Measurements from ENCODE around the gene GCNT1.
"Not testable (repeated sequence)": the region's sequence is repeated elsewhere in the genome, so short reads cannot be mapped to it uniquely, and the experiment has no call there.

Gene GCNT1

DNA sequence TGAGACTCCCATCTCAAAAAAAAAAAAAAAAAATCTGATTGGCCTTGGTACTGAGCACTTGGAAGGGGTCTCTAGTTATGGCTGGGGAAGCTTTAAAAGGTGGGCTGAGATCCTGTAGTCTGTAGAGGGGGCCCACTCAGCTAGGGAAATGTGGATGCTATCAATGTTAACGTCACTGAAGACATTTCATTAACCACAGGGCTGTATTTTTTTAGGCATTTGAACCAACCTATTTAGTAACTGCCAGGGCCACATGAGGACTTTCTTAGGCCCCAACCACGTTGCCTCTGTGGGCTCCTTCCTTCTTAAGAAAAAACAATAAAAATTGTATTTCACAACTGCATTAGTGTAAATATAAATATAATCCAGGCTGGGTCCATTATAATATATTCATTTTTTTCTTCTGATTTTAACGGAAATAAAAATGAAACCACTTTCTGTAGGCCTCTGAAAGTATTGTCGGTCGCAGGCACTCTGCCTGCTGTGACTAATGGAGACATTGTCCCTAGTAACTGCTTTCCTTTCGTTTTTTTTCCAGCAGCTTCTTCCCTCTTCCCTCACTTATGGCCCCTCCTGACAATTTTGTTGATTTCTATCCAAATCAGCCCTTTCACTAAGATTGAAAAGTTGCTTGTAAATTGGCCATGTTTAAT, 71.6 kb downstream of the GCNT1 start:
- Histone ChIP-seq H3K4me3 (ENCODE audit: low read length in 2 of 2) (no peak overlapping the region), H3K4me1 (ENCODE audit: control insufficient read depth in 2 of 2, insufficient read depth in 2 of 2, low read length in 2 of 2) (no peaks in the 10 kb centered on the region), H3K36me3 (ENCODE audit: control insufficient read depth in 2 of 2, insufficient read depth in 2 of 2, low read length in 2 of 2) (no peaks in the 10 kb centered on the region), H3K27ac (ENCODE audit: low read depth in 2 of 2, low read length in 2 of 2) (no peak overlapping the region), H3K9ac (ENCODE audit: low read depth in 1 of 2, low read length in 2 of 2) (no peak overlapping the region), H3K27me3 (ENCODE audit: control insufficient read depth in 2 of 2, insufficient read depth in 2 of 2, low read length in 2 of 2) (no peaks in the 10 kb centered on the region), H3K9me3 (ENCODE audit: control insufficient read depth in 2 of 2, low read length in 2 of 2) (no peaks in the 10 kb centered on the region)

DNA sequence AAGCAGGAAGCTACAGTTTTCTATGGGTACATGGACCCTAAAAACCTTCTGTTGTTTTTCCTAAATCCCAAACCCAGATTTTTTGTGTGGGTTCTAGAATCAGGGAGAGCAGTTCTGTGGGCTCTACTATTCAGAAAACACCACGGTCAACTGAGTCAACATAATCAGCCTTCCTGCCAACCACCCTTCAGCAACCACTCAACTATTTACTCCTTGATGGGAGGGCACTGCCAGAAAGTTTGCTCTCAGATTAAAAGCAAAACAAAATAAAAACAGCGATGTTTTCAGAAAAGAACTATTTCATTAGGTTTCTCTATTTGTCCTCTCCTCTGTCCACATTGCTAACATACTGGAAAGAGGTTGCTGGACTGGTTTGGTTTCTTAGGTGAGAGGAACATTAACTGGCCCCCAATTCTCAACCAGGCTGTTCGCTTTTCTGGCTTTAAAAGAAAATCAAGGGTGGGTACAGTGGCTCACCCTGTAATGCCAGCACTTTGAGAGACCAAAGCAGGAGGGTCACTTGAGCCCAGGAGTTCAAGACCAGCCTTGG, 72.3 kb downstream of the GCNT1 start:
- Histone ChIP-seq H3K4me1 (ENCODE audit: control insufficient read depth in 2 of 2, insufficient read depth in 2 of 2, low read length in 2 of 2) (no peaks in the 10 kb centered on the region), H3K27ac (ENCODE audit: low read depth in 2 of 2, low read length in 2 of 2) (no peak overlapping the region), H3K9ac (ENCODE audit: low read depth in 1 of 2, low read length in 2 of 2) (no peak overlapping the region), H3K27me3 (ENCODE audit: control insufficient read depth in 2 of 2, insufficient read depth in 2 of 2, low read length in 2 of 2) (no peaks in the 10 kb centered on the region), H3K36me3 (ENCODE audit: control insufficient read depth in 2 of 2, insufficient read depth in 2 of 2, low read length in 2 of 2) (no peaks in the 10 kb centered on the region), H3K4me3 (ENCODE audit: low read length in 2 of 2) (no peak overlapping the region), H3K9me3 (ENCODE audit: control insufficient read depth in 2 of 2, low read length in 2 of 2) (no peaks in the 10 kb centered on the region)

DNA sequence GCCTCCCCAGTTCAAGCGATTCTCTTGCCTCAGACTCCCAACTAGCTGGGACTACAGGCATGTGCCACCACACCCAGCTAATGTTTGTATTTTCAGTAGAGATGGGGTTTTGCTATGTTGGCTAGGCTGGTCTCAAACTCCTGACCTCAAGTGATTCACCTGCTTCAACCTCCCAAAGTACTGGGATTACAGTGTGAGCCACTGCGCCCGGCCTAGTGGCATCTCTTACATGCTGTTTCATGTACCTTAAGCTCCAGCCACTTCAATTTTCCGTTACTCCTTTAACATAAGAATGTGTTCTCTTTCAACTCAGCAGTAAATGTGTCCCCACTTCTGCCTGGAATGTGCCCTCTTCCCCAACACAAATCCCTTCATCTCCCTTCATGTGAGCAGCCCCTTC, 73.9 kb downstream of the GCNT1 start:
- H3K27ac ChIP-seq (ENCODE audit: low read depth in 2 of 2, low read length in 2 of 2); H3K36me3 ChIP-seq (ENCODE audit: control insufficient read depth in 2 of 2, insufficient read depth in 2 of 2, low read length in 2 of 2): not testable (repeated sequence)

DNA sequence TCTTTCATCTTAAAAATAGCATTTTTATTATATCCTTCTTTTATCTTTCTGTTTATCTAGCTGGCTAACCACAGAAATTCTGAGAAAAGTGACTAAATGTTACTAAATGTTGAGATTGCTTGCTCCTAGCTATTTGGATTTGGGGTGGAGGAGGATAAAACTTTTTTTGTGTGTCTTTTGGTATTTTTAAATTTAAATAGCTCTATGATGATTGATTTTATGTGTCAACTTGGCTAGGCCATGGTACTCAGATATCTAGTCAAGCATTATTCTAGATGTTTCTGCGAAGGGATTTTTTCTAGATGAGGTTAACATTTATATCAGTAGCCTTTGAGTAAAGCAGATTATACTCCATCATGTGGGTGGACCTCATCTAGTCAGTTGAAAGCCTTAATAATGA, 75.0 kb downstream of the GCNT1 start:
- no peaks in the 10 kb centered on the region for H3K9me3 ChIP-seq (ENCODE audit: control insufficient read depth in 2 of 2, low read length in 2 of 2)
- no peak overlapping the region for H3K27ac ChIP-seq (ENCODE audit: low read depth in 2 of 2, low read length in 2 of 2)
- no peaks in the 10 kb centered on the region for H3K27me3 ChIP-seq (ENCODE audit: control insufficient read depth in 2 of 2, insufficient read depth in 2 of 2, low read length in 2 of 2)
- H3K36me3 ChIP-seq (ENCODE audit: control insufficient read depth in 2 of 2, insufficient read depth in 2 of 2, low read length in 2 of 2): no peaks in the 10 kb centered on the region
- no peak overlapping the region for H3K4me3 ChIP-seq (ENCODE audit: low read length in 2 of 2)
- H3K9ac ChIP-seq (ENCODE audit: low read depth in 1 of 2, low read length in 2 of 2): no peak overlapping the region
- no peaks in the 10 kb centered on the region for H3K4me1 ChIP-seq (ENCODE audit: control insufficient read depth in 2 of 2, insufficient read depth in 2 of 2, low read length in 2 of 2)

More for the DNA sequence above, 73.9 kb downstream of the GCNT1 start:
- H3K27me3 ChIP-seq (ENCODE audit: control insufficient read depth in 2 of 2, insufficient read depth in 2 of 2, low read length in 2 of 2); H3K4me3 ChIP-seq (ENCODE audit: low read length in 2 of 2); H3K9ac ChIP-seq (ENCODE audit: low read depth in 1 of 2, low read length in 2 of 2); H3K9me3 ChIP-seq (ENCODE audit: control insufficient read depth in 2 of 2, low read length in 2 of 2); H3K4me1 ChIP-seq (ENCODE audit: control insufficient read depth in 2 of 2, insufficient read depth in 2 of 2, low read length in 2 of 2): not testable (repeated sequence)

DNA sequence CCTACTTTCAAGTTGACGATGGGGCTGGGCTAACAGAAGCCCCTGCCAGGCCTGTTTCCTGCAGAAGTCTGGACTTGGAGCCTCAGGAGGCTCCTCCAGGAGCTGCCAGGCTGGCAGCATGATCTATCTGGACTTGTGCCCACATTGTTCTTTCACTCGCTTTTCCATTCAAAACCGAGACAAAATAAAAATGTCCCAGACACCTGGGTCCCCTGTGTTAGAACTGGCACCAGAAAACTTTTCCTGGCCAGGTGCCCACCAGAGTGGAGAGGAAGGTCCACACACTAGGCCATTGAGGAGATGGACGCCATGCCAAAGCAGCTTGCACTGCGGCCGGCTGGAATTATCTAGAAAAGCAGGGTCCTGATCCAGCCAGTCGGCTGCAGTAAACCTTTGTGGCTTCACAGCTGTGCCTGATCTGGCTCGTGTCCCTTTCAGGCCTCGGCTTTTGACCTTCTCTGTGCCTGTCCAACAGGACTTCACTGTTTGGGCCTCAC, 78.2 kb downstream of the GCNT1 start:
- no peaks in the 10 kb centered on the region for H3K36me3 ChIP-seq (ENCODE audit: control insufficient read depth in 2 of 2, insufficient read depth in 2 of 2, low read length in 2 of 2)
- H3K4me1 ChIP-seq (ENCODE audit: control insufficient read depth in 2 of 2, insufficient read depth in 2 of 2, low read length in 2 of 2): no peaks in the 10 kb centered on the region
- no peak overlapping the region for H3K27ac ChIP-seq (ENCODE audit: low read depth in 2 of 2, low read length in 2 of 2)
- no peak overlapping the region for H3K9ac ChIP-seq (ENCODE audit: low read depth in 1 of 2, low read length in 2 of 2)
- no peak overlapping the region for H3K4me3 ChIP-seq (ENCODE audit: low read length in 2 of 2)
- H3K27me3 ChIP-seq (ENCODE audit: control insufficient read depth in 2 of 2, insufficient read depth in 2 of 2, low read length in 2 of 2): no peaks in the 10 kb centered on the region
- H3K9me3 ChIP-seq (ENCODE audit: control insufficient read depth in 2 of 2, low read length in 2 of 2): no peaks in the 10 kb centered on the region

DNA sequence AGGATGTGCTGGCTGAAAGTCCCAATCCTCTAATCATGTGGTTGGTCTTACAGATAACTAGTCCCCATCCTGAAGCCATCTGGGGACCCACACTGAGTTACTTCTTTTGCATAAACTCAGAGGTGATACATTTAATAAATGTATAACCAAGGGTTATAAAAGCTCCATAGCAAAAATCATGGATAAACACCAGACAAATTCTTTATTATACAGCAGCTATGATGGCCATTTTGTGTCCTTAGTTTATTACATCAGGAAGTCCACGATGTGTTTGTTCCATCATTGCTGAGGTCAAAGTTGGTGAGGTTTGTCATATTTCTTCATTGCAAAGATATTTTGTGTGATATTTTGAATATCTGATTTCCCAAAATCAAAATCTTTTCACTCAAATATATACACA, 80.2 kb downstream of the GCNT1 start:
- H3K27me3 ChIP-seq (ENCODE audit: control insufficient read depth in 2 of 2, insufficient read depth in 2 of 2, low read length in 2 of 2): no peaks in the 10 kb centered on the region
- no peaks in the 10 kb centered on the region for H3K4me1 ChIP-seq (ENCODE audit: control insufficient read depth in 2 of 2, insufficient read depth in 2 of 2, low read length in 2 of 2)
- H3K9ac ChIP-seq (ENCODE audit: low read depth in 1 of 2, low read length in 2 of 2): no peak overlapping the region
- H3K9me3 ChIP-seq (ENCODE audit: control insufficient read depth in 2 of 2, low read length in 2 of 2): no peaks in the 10 kb centered on the region
- no peak overlapping the region for H3K27ac ChIP-seq (ENCODE audit: low read depth in 2 of 2, low read length in 2 of 2)
- H3K4me3 ChIP-seq (ENCODE audit: low read length in 2 of 2): no peak overlapping the region
- H3K36me3 ChIP-seq (ENCODE audit: control insufficient read depth in 2 of 2, insufficient read depth in 2 of 2, low read length in 2 of 2): no peaks in the 10 kb centered on the region

DNA sequence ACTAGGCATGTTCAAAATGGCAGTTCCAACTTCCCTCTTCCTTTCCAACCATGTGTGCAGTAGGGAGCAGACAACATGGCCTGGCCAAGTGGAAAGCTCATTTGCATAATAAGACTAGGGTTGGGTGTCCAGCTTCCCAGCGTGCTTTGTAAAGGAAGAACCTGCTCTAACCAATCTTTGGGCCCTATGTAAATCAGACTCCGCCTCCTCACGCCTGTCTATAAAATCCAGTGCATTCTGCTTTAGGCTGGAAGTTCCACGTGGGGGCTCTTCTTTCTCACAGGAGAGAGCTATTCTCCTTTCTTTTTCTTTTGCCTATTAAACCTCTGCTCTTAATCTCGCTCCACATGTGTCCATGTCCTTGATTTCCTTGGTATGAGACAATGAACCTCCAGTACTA, 83.4 kb downstream of the GCNT1 start:
- Histone ChIP-seq H3K9me3 (ENCODE audit: control insufficient read depth in 2 of 2, low read length in 2 of 2) (no peaks in the 10 kb centered on the region), H3K36me3 (ENCODE audit: control insufficient read depth in 2 of 2, insufficient read depth in 2 of 2, low read length in 2 of 2) (no peaks in the 10 kb centered on the region), H3K4me1 (ENCODE audit: control insufficient read depth in 2 of 2, insufficient read depth in 2 of 2, low read length in 2 of 2) (peaks cover 0 to 8% of the 10 kb centered on the region in 2 donors), H3K4me3 (ENCODE audit: low read length in 2 of 2) (no peak overlapping the region), H3K27ac (ENCODE audit: low read depth in 2 of 2, low read length in 2 of 2) (no peak overlapping the region), H3K9ac (ENCODE audit: low read depth in 1 of 2, low read length in 2 of 2) (no peak overlapping the region), H3K27me3 (ENCODE audit: control insufficient read depth in 2 of 2, insufficient read depth in 2 of 2, low read length in 2 of 2) (no peaks in the 10 kb centered on the region)

DNA sequence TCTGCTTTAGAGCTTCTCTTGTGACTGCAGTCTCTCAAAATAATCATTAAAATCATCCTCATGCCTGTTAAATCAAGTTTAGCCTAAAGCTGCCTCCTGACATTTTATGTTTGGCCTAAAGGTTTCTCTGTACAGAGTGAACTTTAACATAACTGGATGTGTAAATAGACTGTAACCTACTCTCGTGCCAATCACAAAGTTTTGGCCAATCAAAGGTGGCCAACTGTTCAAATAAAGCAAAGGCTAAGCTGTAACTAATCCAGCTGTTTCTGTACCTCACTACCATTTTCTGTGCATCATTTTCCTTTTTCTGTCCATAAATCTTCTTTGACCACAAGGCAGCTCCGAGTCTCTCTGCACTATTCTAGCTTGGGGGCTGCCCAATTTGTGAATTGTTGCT, 86.2 kb downstream of the GCNT1 start:
- Histone ChIP-seq H3K4me3 (ENCODE audit: low read length in 2 of 2) (no peak overlapping the region), H3K27me3 (ENCODE audit: control insufficient read depth in 2 of 2, insufficient read depth in 2 of 2, low read length in 2 of 2) (no peaks in the 10 kb centered on the region), H3K4me1 (ENCODE audit: control insufficient read depth in 2 of 2, insufficient read depth in 2 of 2, low read length in 2 of 2) (peaks cover 0 to 8% of the 10 kb centered on the region in 2 donors), H3K27ac (ENCODE audit: low read depth in 2 of 2, low read length in 2 of 2) (no peak overlapping the region), H3K36me3 (ENCODE audit: control insufficient read depth in 2 of 2, insufficient read depth in 2 of 2, low read length in 2 of 2) (no peaks in the 10 kb centered on the region), H3K9me3 (ENCODE audit: control insufficient read depth in 2 of 2, low read length in 2 of 2) (no peaks in the 10 kb centered on the region), H3K9ac (ENCODE audit: low read depth in 1 of 2, low read length in 2 of 2) (no peak overlapping the region)

DNA sequence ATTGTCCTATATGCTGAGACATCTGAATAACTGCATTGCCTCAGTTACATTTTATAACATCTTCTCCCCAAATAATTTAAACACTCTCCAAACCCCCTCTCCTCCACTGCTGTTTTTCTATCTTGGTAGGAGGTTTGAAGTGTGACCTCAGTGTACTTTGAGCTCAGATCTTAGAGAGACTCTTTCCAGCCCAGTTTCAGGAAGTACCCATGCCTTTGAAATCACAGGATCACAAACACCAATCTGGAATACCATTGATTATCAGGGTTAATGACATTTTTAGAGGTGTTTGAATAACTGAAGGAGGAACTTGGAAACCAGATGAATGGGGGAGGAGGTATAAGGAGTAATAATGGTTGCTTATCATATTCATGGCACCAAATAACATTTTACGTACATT, 93.2 kb downstream of the GCNT1 start:
- no peak overlapping the region for H3K9ac ChIP-seq (ENCODE audit: low read depth in 1 of 2, low read length in 2 of 2)
- no peaks in the 10 kb centered on the region for H3K36me3 ChIP-seq (ENCODE audit: control insufficient read depth in 2 of 2, insufficient read depth in 2 of 2, low read length in 2 of 2)
- H3K4me3 ChIP-seq (ENCODE audit: low read length in 2 of 2): no peak overlapping the region
- peaks cover 0 to 3% of the 10 kb centered on the region in 2 donors for H3K4me1 ChIP-seq (ENCODE audit: control insufficient read depth in 2 of 2, insufficient read depth in 2 of 2, low read length in 2 of 2)
- no peak overlapping the region for H3K27ac ChIP-seq (ENCODE audit: low read depth in 2 of 2, low read length in 2 of 2)
- H3K9me3 ChIP-seq (ENCODE audit: control insufficient read depth in 2 of 2, low read length in 2 of 2): no peaks in the 10 kb centered on the region
- no peaks in the 10 kb centered on the region for H3K27me3 ChIP-seq (ENCODE audit: control insufficient read depth in 2 of 2, insufficient read depth in 2 of 2, low read length in 2 of 2)

DNA sequence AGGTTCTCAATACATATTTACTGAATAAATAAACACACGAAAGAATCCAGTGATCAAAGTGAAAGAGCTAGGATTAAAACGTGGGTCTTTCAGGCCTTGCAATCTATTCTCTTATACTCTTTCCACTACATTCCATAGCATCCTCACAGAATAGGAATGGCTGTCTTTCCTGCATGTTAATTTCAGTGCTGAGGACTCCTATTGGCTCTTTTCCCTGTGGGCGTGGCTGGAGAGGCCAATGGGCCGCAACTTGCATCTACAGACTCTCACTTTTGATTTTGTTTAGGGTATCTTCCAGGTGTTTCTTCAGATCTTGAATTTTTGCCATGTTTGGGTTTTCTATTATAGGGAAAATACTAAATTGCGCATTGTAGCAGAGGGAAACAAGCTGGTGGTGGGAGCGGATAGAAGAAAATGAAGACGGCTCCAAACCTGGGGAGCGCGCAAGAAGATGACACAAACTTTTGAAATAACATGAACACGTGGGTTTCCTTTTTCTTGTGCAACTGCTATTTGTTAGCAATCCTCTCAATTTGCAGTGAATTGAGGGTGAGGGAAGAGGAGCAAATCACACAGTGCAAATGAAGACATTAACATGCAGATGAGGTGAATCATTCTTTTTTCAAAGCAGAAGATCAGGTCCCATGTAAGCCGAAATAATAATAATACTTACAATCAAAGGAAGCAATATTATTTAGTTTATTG, 93.9 kb downstream of the GCNT1 start:
- no peak overlapping the region for H3K9ac ChIP-seq (ENCODE audit: low read depth in 1 of 2, low read length in 2 of 2)
- H3K4me1 ChIP-seq (ENCODE audit: control insufficient read depth in 2 of 2, insufficient read depth in 2 of 2, low read length in 2 of 2): peaks cover 0 to 3% of the 10 kb centered on the region in 2 donors
- H3K9me3 ChIP-seq (ENCODE audit: control insufficient read depth in 2 of 2, low read length in 2 of 2): no peaks in the 10 kb centered on the region
- no peaks in the 10 kb centered on the region for H3K36me3 ChIP-seq (ENCODE audit: control insufficient read depth in 2 of 2, insufficient read depth in 2 of 2, low read length in 2 of 2)
- no peak overlapping the region for H3K4me3 ChIP-seq (ENCODE audit: low read length in 2 of 2)
- no peak overlapping the region for H3K27ac ChIP-seq (ENCODE audit: low read depth in 2 of 2, low read length in 2 of 2)
- H3K27me3 ChIP-seq (ENCODE audit: control insufficient read depth in 2 of 2, insufficient read depth in 2 of 2, low read length in 2 of 2): no peaks in the 10 kb centered on the region

Measured in mucosa of rectum (tissue), 2 donors.